ENCODE results near the gene ATP6V0B. TPM values are rescaled to one million over a fixed set of nuclear protein-coding genes. Genes with fewer than 3 reads are reported as not detected.
A peak's percentile ranks its signal among the peaks of the same experiment; 100 is the strongest.

Gene ATP6V0B
- total RNA-seq, 2 donors from 2014 or later, result 96.5 to 113 TPM

DNA sequence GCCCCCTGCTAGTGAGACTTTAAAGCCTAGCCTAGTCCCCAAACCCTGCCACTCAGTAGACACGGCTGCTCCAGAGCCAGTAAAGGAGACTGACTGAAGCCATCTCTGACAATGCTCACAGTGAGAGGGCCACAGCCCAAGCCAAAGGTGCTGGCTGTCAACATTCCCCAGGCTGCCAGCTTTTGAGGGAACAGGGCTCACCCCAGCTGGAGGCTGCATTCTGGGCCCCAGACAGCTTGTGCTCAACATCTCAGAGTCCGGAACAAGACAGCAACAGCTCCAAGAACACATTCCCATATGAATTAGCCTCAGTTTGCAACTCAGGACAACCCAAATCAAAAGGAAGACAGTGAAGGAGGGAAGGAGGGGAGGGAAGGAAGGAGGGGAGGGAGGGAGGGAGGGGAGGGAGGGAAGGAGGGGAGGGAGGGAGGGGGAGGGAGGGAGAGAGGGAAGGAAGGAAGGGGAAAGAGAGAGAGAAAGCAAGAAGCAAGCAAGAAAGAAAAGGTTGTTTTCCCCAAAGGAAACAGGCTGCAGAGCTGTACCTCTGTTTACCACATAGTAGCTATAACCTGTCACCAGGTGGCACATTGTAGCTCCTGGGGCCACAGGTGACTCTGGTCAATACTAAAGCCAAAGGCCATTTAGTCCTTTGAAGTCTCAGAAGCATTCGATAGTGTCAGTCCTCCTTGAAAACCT lies 35.7 kb upstream of the ATP6V0B start:
- intact Hi-C loops (cut with DNase I), result loop anchor here in 1 of 2 donors (10.0 kb wide), 1 partner anchor 714 kb away; no protein-coding TSS in a partner anchor
- DNase-seq (no peak), ATAC-seq (peak; percentile 8 to 39)

GRCh38 chr1:43942411-43942810 lies 32.3 kb upstream of the ATP6V0B start:
- ATAC-seq (no peak), DNase-seq (no peak)
- intact Hi-C loops (cut with DNase I), result no loop called here

GRCh38 chr1:43944860-43945259 lies 29.9 kb upstream of the ATP6V0B start:
- no peak for ATAC-seq
- intact Hi-C loops (cut with DNase I), result no loop called here
- DNase-seq, result no peak

DNA sequence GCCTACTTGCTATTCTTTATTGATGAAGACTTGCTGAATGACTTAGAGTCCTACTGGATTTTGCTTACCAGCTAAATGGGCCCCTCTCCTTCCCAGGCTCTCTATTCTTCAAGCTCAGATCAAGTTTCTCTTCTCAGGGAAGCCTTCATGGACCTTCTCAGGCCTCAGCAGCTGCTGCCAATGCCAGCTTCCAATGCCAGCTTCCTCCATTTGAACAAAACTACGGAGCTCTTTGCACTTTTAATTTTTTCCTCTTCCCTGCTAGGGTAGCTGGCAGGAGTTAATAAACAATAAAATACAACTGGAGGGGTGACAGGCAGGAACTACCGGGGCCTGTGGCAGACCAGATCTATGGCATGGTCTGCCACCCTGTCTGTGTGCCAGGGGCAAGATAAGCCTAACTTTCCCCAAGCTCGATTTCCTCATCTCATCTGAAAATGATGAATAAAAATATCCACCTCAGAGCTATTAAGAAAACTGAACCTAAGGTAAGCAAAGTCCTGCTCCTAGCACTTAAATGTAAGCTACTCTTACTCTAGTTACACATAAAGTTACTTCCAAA lies 29.0 kb upstream of the ATP6V0B start:
- DNase-seq, result no peak
- intact Hi-C loops (cut with DNase I), result no loop called here
- no peak for ATAC-seq

- intact Hi-C loops (cut with DNase I), result no loop called here
- DNase-seq, result peak; percentile 96
- peak; percentile 97 for ATAC-seq
Observed at GRCh38 chr1:43946236-43947060, 28.3 kb upstream of the ATP6V0B start, which contains the start of gene IPO13. IPO13 (plus strand) TSS chr1:43946950; CDS start chr1:43947601, 651 bp downstream.

- ATAC-seq (peak; percentile 12 to 15), DNase-seq (no peak)
- intact Hi-C loops (cut with DNase I), result no loop called here
Observed at GRCh38 chr1:43947061-43947873, 27.5 kb upstream of the ATP6V0B start.

- intact Hi-C loops (cut with DNase I), result no loop called here
- DNase-seq (no peak), ATAC-seq (no peak)
Observed at GRCh38 chr1:43947874-43948437, 26.8 kb upstream of the ATP6V0B start.

DNA sequence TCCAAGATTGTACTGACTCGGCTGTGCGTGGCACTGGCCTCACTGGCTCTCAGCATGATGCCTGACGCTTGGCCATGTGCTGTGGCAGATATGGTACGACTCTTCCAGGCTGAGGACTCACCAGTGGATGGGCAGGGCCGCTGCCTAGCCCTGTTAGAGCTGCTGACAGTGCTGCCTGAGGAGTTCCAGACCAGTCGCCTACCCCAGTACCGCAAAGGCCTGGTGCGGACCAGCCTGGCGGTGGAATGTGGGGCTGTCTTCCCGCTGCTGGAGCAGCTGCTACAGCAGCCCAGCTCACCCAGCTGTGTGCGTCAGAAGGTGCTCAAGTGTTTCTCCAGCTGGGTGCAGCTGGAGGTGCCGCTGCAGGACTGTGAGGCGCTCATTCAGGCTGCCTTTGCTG lies 25.1 kb upstream of the ATP6V0B start:
- intact Hi-C loops (cut with DNase I), result no loop called here
- DNase-seq, result no peak

GRCh38 chr1:43951021-43951985 lies 23.5 kb upstream of the ATP6V0B start:
- no peak for ATAC-seq
- intact Hi-C loops (cut with DNase I), result no loop called here
- DNase-seq, result no peak

More for the DNA sequence above, 25.1 kb upstream of the ATP6V0B start:
- no peak for ATAC-seq

- DNase-seq, result no peak
- intact Hi-C loops (cut with DNase I), result no loop called here
- no peak for ATAC-seq
Observed at GRCh38 chr1:43952731-43953346, 21.9 kb upstream of the ATP6V0B start.

GRCh38 chr1:43953361-43953760 lies 21.4 kb upstream of the ATP6V0B start:
- DNase-seq (no peak), ATAC-seq (no peak)
- intact Hi-C loops (cut with DNase I), result no loop called here

DNA sequence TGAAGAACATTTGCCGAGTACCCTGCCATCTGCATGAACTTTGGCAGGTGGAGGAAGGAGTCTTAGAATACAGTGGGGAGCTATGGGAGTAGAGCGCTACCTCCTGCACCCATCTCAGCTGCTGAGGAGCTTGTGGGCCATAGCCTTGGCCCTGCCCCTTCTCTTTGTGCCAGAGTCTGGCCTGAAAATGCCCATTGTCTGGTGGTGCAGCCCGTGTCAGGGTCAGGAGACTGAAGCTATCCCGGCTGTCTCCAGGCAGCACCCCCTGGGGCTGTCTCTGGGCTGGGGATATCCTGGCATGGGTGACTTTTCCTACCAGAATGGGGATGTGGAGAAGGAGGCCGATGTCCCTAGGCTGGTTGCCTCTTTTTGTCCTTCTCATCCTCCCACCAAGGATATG lies 20.7 kb upstream of the ATP6V0B start:
- intact Hi-C loops (cut with DNase I), result no loop called here
- ATAC-seq (no peak), DNase-seq (no peak)

DNA sequence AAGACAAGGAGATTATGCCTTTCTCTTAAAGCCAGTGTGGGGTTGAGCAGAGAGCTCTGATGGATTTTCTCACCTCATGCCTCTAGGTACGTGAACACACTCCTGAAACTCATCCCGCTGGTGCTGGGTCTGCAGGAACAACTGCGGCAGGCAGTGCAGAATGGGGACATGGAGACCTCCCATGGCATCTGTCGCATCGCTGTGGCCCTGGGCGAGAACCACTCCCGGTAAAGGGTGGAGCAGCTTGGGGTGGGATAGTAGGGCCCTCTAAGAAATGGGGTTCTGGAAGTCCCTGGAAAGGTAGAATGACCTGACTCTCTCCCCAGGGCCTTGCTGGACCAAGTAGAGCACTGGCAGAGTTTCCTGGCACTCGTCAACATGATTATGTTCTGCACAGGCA lies 18.5 kb upstream of the ATP6V0B start:
- ATAC-seq (no peak), DNase-seq (no peak)
- intact Hi-C loops (cut with DNase I), result no loop called here

DNA sequence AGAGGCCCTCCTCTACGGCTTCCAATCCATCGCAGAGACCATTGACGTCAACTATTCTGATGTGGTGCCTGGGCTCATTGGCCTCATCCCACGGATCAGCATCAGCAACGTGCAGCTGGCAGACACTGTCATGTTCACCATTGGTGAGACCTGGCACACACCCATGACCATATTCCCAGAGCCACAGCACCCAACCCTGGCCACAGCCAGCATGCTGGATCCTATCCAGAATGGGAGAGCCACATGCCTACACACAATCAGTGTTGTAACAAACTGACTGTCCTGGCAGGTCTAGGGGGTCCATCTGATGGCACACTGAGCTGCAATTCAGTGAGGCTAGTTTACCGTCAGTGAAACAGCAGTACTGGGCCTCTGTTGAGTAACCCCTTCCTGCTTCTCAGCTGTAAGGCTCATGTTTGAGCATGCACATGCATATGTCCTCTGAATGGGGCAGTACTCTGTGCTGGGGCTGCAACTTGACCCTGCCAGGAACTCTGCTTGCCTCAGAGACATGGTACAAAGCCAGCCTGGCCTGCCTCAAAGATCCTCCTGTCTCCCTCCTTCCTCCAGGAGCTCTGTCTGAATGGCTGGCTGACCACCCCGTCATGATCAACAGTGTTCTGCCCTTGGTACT lies 17.2 kb upstream of the ATP6V0B start:
- DNase-seq (no peak), ATAC-seq (no peak)
- intact Hi-C loops (cut with DNase I), result no loop called here

- intact Hi-C loops (cut with DNase I), result no loop called here
- DNase-seq, result no peak
- no peak for ATAC-seq
Observed at GRCh38 chr1:43958351-43959255, 16.2 kb upstream of the ATP6V0B start.

DNA sequence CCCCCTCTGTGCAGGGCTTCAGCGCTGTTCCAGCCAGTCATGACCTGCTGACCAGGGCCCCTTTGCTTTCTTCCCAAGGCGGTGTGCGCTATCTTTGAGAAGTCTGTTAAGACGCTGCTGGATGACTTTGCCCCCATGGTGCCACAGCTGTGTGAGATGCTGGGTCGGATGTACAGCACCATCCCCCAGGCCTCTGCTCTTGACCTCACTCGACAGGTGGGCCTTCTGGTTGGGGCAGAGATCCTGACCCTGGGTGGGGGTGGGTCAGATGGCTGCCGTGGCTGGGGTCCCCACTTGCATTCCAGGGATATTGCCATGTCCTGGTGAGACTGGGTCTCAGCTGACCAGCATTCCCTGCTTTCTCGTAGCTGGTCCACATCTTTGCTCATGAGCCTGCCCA lies 14.0 kb upstream of the ATP6V0B start:
- intact Hi-C loops (cut with DNase I), result no loop called here

More for the DNA sequence above, 14.0 kb upstream of the ATP6V0B start:
- no peak for DNase-seq
- ATAC-seq, result no peak
